Measurements from ENCODE around the gene CAPZA1. TPM values are rescaled to one million over a fixed set of nuclear protein-coding genes. Genes with fewer than 3 reads are reported as not detected.

CAPZA1 gene
- total and polyA plus RNA-seq, 2 of the 8 experiments (the other 6 are each of a cell fraction or from before 2014, with no cell fraction given), result 48.9 to 107 TPM

DNA sequence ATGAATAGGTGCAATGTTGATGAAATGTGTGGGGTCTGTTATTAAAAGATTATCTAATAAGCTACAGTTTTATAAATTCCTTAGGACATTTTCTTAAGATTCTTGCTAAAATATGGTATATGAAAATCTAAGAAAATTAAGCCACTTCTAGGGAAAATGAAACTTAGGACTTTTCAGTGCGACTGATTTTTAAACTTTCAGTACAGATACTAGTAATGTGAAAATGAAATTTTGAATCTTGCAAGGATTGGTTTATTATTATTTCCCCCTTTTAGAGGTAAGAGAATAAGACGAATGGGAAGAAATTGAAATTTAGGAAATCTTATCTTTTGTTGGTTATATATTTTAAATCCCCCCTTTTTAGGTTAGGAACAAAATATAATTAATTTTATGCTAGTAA lies 16.4 kb downstream of the CAPZA1 start:
- Histone ChIP-seq H3K4ac (replicated peaks; ENCODE audit: insufficient read length, low read depth, low read length) (no peak overlapping the region), H2BK15ac (ENCODE audit: low read length) (no peak overlapping the region), H3K18ac (ENCODE audit: extremely low read depth, low read length) (no peak overlapping the region), H3K4me1 (replicated peaks in 1 of 4; ENCODE audit: control insufficient read depth in 3 of 4, insufficient read depth in 4 of 4, low read length in 3 of 4) (no peaks in the 10 kb centered on the region), H2BK5ac (ENCODE audit: low read depth, low read length) (no peak overlapping the region), H3K27ac (ENCODE audit: low read depth, low read length) (no peak overlapping the region), H4K8ac (ENCODE audit: extremely low read depth, insufficient read depth, low read length) (no peak overlapping the region), H3K4me3 (ENCODE audit: extremely low read depth in 1 of 4, insufficient read depth in 2 of 4, low read depth in 3 of 4, low read length in 4 of 4) (no peak overlapping the region), H3K9me3 (ENCODE audit: insufficient read depth in 2 of 2, low read depth in 1 of 2, low read length in 1 of 2) (no peaks in the 10 kb centered on the region), H4K5ac (ENCODE audit: insufficient read length, low read depth, low read length) (no peak overlapping the region), H2BK120ac (replicated peaks; ENCODE audit: low read depth, low read length) (no peak overlapping the region), H2AFZ (ENCODE audit: low read length) (no peak overlapping the region), H3K27me3 (replicated peaks in 1 of 4; ENCODE audit: control insufficient read depth in 3 of 4, extremely low read depth in 1 of 4, insufficient read depth in 3 of 4, low read length in 3 of 4) (no peaks in the 10 kb centered on the region), H3K23ac (ENCODE audit: insufficient read length) (no peak overlapping the region), H3K79me2 (ENCODE audit: control insufficient read depth in 1 of 2, insufficient read depth in 2 of 2, low read length in 2 of 2) (peaks cover 9 to 81% of the 10 kb centered on the region in 2 experiments; a peak in 3 of 4 replicates), H3K4me2 (ENCODE audit: insufficient read depth in 1 of 2, low read depth in 2 of 2, low read length in 2 of 2) (no peak overlapping the region), H2BK12ac (ENCODE audit: low read depth, low read length) (no peak overlapping the region), H3K14ac (ENCODE audit: insufficient read length) (no peak overlapping the region), H2BK20ac (ENCODE audit: low read length) (no peak overlapping the region), H4K20me1 (replicated peaks in 1 of 2; ENCODE audit: control insufficient read depth in 1 of 2, insufficient read depth in 2 of 2, low read length in 2 of 2) (peaks cover 7 to 9% of the 10 kb centered on the region in 2 experiments), H3K56ac (replicated peaks; ENCODE audit: insufficient read length, low read depth, low read length) (no peak overlapping the region), H3K23me2 (ENCODE audit: low read depth, low read length) (no peaks in the 10 kb centered on the region), H3K79me1 (ENCODE audit: low read depth, low read length) (no peaks in the 10 kb centered on the region), H3K9ac (replicated peaks in 1 of 4; ENCODE audit: extremely low read depth in 1 of 4, low read depth in 3 of 4, low read length in 3 of 4) (no peak overlapping the region), H4K91ac (replicated peaks; ENCODE audit: insufficient read length, low read length) (no peak overlapping the region), H2AK5ac (ENCODE audit: low read depth, low read length) (no peak overlapping the region), H3K36me3 (ENCODE audit: control insufficient read depth in 2 of 4, insufficient read depth in 4 of 4, low read length in 3 of 4) (peaks cover 0 to 4% (median 0%) of the 10 kb centered on the region in 4 experiments; a peak in 2 of 8 replicates)
- FAIRE-seq (no peak), DNase-seq (ENCODE audit: low read depth in 1 of 2, low spot score in 2 of 2) (no peak)
- TF ChIP-seq CHD1 (IDR thresholded peaks at IDR 0.05; ENCODE audit: low read depth, low read length) (no peak), RNF2 (IDR thresholded peaks at IDR 0.05; ENCODE audit: borderline replicate concordance, low read depth, low read length, missing control alignments, poor library complexity, severe bottlenecking) (no peak), SRF (IDR thresholded peaks at IDR 0.05; ENCODE audit: low read depth, low read length) (no peak), SP4 (IDR thresholded peaks at IDR 0.05; ENCODE audit: low read length) (no peak), SP2 (IDR thresholded peaks at IDR 0.05; ENCODE audit: low read length) (no peak), SIX5 (IDR thresholded peaks at IDR 0.05; ENCODE audit: low read depth, low read length) (no peak)
- TF ChIP-seq, protein P1, sequence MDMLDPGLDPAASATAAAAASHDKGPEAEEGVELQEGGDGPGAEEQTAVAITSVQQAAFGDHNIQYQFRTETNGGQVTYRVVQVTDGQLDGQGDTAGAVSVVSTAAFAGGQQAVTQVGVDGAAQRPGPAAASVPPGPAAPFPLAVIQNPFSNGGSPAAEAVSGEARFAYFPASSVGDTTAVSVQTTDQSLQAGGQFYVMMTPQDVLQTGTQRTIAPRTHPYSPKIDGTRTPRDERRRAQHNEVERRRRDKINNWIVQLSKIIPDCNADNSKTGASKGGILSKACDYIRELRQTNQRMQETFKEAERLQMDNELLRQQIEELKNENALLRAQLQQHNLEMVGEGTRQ (IDR thresholded peaks at IDR 0.05; ENCODE audit: low read length), result no peak
- ChIA-PET POLR2A (ENCODE audit: partially characterized antibody) (interaction anchor here (0.7 to 1.5 kb wide), 7 partner anchors 17 to 129 kb away, joined by 3 read pairs; partner anchors contain the start of genes MOV10 and ST7L), CTCF (ENCODE audit: partially characterized antibody) (interaction anchor here (0.6 to 1.3 kb wide), 2 partner anchors 11 to 339 kb away, joined by 3 to 4 read pairs; no protein-coding TSS in a partner anchor)
- WGBS, 2 experiments (ENCODE audit: extremely low coverage in 1 of 2, insufficient coverage in 1 of 2, insufficient read length in 1 of 2, insufficient replicate concordance in 2 of 2, low coverage in 1 of 2, low lambda C conversion rate in 2 of 2, missing lambda C conversion rate in 1 of 2), result 78% methylated on average over 2 of the region's 2 CpGs; no CpG with 5 or more reads in 1 of the 2 experiments
